22Rv1 (cell line): ENCODE measurements around the gene APBA3.

Experiments
- ZFX ChIP-seq: fragments of 450-650 bp; IDR thresholded peaks from 2 replicates; pipeline ENCODE4 v1.6.1; 2017; ENCODE audit warnings: antibody characterized with exemption, borderline replicate concordance
- TF ChIP-seq, protein P1 (sequence below): fragments of 450-650 bp; IDR thresholded peaks from 2 replicates; pipeline ENCODE4 v1.5.1; 2017; ENCODE audit warnings: mild to moderate bottlenecking

DNA sequence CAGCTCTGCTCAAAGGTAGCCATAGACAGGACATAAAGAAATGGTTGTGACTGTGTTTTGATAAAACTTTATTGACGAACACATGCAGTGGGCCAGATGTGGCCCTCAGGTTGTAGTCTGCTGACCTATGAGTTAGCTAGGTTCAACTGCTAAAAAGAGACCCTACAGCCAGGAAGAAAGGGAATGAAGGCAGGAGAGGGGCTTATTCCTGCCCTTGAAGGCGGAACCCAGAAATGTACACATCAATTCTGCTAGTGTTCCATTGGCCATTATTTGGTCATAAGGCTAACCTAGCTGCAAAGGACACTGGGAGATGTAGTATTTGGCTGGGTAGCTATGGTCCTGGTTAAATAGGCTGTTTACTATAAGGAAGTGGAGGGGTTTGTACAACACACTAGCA is 18.0 kb downstream of the APBA3 start:
- TF ChIP-seq, protein P1, sequence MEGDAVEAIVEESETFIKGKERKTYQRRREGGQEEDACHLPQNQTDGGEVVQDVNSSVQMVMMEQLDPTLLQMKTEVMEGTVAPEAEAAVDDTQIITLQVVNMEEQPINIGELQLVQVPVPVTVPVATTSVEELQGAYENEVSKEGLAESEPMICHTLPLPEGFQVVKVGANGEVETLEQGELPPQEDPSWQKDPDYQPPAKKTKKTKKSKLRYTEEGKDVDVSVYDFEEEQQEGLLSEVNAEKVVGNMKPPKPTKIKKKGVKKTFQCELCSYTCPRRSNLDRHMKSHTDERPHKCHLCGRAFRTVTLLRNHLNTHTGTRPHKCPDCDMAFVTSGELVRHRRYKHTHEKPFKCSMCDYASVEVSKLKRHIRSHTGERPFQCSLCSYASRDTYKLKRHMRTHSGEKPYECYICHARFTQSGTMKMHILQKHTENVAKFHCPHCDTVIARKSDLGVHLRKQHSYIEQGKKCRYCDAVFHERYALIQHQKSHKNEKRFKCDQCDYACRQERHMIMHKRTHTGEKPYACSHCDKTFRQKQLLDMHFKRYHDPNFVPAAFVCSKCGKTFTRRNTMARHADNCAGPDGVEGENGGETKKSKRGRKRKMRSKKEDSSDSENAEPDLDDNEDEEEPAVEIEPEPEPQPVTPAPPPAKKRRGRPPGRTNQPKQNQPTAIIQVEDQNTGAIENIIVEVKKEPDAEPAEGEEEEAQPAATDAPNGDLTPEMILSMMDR, result no peak
- no peak for TF ChIP-seq ZFX
